ENCODE measurements around the gene CYP26C1. TPM values are rescaled to one million over a fixed set of nuclear protein-coding genes. Genes with fewer than 3 reads are reported as not detected.

CYP26C1 gene
- total and polyA plus RNA-seq, 9 of the 15 experiments (the other 6 are each of a cell fraction or from before 2014, with no cell fraction given): 0.07 to 0.09 (median 0.07) TPM; not detected in 6

DNA sequence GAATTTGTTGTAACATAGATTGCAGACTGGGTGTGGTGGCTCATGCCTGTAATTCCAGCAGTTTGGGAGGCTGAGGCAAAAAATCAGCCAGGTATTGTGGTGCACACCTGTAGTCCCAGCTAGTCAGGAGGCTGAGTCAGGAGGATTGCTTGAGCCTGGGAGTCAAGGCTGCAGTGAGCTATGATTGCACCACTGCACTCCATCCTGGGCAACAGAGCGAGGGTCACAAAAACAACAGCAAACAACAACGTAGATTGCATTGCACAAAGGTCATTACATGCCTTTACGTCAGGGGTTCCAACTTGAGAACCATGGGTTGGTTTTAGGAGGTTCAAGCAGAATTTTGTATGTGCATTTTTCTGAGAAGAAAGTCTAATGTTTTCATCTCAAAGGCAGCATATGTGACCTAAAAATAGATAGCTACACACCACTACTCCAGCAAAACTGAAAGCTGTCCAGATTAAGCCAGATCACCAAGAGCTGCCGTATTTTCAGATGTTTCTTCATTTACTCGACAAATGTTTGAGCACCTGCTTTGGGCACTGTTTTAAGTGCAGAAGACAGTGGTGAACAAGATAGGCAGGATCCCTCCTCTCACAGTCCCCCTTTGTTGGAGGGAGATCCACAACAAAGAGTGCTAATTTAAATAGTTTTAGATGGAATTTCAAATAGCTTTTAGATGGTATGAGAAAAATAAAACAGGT lies 28.3 kb upstream of the CYP26C1 start:
- Histone ChIP-seq H3K9me3 (replicated peaks; ENCODE audit: control insufficient read depth, insufficient read depth, low read depth, low read length) (no peaks in the 10 kb centered on the region), H3K4me3 (no peak overlapping the region), H3K4me1 (replicated peaks in 1 of 2; ENCODE audit: control insufficient read depth in 2 of 2, insufficient read depth in 2 of 2, low read length in 2 of 2) (no peaks in the 10 kb centered on the region; a peak in 2 of 5 replicates), H3K79me2 (ENCODE audit: control insufficient read depth, insufficient read depth, low read length) (no peaks in the 10 kb centered on the region), H3K27me3 (ENCODE audit: control insufficient read depth in 2 of 2, insufficient read depth in 2 of 2, low read length in 2 of 2) (no peaks in the 10 kb centered on the region), H2AFZ (ENCODE audit: low read depth, low read length) (no peak overlapping the region), H3K36me3 (ENCODE audit: control insufficient read depth, insufficient read depth, low read length) (peaks cover 3% of the 10 kb centered on the region; the same call in 1 of the 3 replicates), H3K9ac (ENCODE audit: insufficient read depth in 1 of 2, low read depth in 2 of 2, low read length in 2 of 2) (no peak overlapping the region), H3K4me2 (ENCODE audit: insufficient read depth, low read length) (no peak overlapping the region), H4K20me1 (replicated peaks; ENCODE audit: control insufficient read depth, insufficient read depth, low read length) (no peaks in the 10 kb centered on the region), H3K27ac (ENCODE audit: extremely low read depth, low read depth, low read length) (no peak overlapping the region), H3K9me1 (ENCODE audit: control insufficient read depth, insufficient read depth, low read length) (no peaks in the 10 kb centered on the region)
- FAIRE-seq (no peak), ATAC-seq (no peak), DNase-seq (ENCODE audit: extremely low read depth in 1 of 4, low spot score in 3 of 4) (no peak)
- 85% methylated on average over 5 of the region's 5 CpGs for WGBS (ENCODE audit: insufficient coverage, low coverage, missing lambda C conversion rate)
- CTCF ChIA-PET (ENCODE audit: low intra/inter-chr PET ratio): no interaction called here
- POLR2A ChIA-PET: interaction anchor here (0.5 kb wide), 1 partner anchor 30 kb away, joined by 3 read pairs; no protein-coding TSS in a partner anchor
- intact Hi-C loops (cut with micrococcal nuclease) (no loop called here), in situ Hi-C loops (cut with MboI) (no loop called here)
- no TSS peak for BruUV-seq (replicated peaks)
- TF ChIP-seq, protein P1, sequence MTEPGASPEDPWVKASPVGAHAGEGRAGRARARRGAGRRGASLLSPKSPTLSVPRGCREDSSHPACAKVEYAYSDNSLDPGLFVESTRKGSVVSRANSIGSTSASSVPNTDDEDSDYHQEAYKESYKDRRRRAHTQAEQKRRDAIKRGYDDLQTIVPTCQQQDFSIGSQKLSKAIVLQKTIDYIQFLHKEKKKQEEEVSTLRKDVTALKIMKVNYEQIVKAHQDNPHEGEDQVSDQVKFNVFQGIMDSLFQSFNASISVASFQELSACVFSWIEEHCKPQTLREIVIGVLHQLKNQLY (CRISPR knock-in tag; conservative IDR thresholded peaks at IDR 0.05): no peak
- TF ChIP-seq ZFP1 (CRISPR knock-in tag; IDR thresholded peaks at IDR 0.05) (no peak), ZNF316 (IDR thresholded peaks at IDR 0.05) (no peak), TOE1 (IDR thresholded peaks at IDR 0.05; ENCODE audit: borderline replicate concordance) (no peak), TOE1 (CRISPR knock-in tag; IDR thresholded peaks at IDR 0.05; ENCODE audit: borderline replicate concordance, low read depth) (no peak), ETV1 (tag; conservative IDR thresholded peaks at IDR 0.05; ENCODE audit: low read depth) (no peak)
- TF ChIP-seq, protein P2, sequence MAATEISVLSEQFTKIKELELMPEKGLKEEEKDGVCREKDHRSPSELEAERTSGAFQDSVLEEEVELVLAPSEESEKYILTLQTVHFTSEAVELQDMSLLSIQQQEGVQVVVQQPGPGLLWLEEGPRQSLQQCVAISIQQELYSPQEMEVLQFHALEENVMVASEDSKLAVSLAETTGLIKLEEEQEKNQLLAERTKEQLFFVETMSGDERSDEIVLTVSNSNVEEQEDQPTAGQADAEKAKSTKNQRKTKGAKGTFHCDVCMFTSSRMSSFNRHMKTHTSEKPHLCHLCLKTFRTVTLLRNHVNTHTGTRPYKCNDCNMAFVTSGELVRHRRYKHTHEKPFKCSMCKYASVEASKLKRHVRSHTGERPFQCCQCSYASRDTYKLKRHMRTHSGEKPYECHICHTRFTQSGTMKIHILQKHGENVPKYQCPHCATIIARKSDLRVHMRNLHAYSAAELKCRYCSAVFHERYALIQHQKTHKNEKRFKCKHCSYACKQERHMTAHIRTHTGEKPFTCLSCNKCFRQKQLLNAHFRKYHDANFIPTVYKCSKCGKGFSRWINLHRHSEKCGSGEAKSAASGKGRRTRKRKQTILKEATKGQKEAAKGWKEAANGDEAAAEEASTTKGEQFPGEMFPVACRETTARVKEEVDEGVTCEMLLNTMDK (IDR thresholded peaks at IDR 0.05; ENCODE audit: borderline replicate concordance, insufficient read depth, low read depth, low read length, poor library complexity, severe bottlenecking): no peak

Measured in K562 (cell line).